K562 (cell line): ENCODE measurements around the gene ACSF2. TPM values are rescaled to one million over a fixed set of nuclear protein-coding genes. Genes with fewer than 3 reads are reported as not detected.

Experiments
- BCL6 ChIP-seq: fragments of 250-450 bp; sonication (Bioruptor Pico); IDR thresholded peaks from 2 replicates; pipeline ENCODE4 v1.4.0; 2020
- C11orf30 ChIP-seq: fragments of 450-650 bp; IDR thresholded peaks from 2 replicates; pipeline ENCODE4 v1.6.1; 2016; ENCODE audit warnings: low read depth, mild to moderate bottlenecking
- CBX5 ChIP-seq: IDR thresholded peaks from 2 replicates; pipeline ENCODE4 v1.6.1; 2014; ENCODE audit warnings: low read depth, borderline replicate concordance
- MYBL2 ChIP-seq, 2 experiments: fragments of 450-650 bp in 1 of 2; sonication (generic) in 1 of 2; formaldehyde crosslinking in 1 of 2; IDR thresholded peaks; 2 replicates each; pipeline versions ENCODE4 v1.6.1 to v1.8.1; 2017 to 2022; ENCODE audit warnings: borderline replicate concordance in 1 of 2, inconsistent platforms in 1 of 2, low read depth in 1 of 2, mild to moderate bottlenecking in 1 of 2, missing genetic modification reagents in 1 of 2, moderate library complexity in 1 of 2
- MYNN ChIP-seq, 2 experiments: sonication (generic); formaldehyde crosslinking in 1 of 2; IDR thresholded peaks; 2 replicates each; pipeline versions ENCODE4 v1.5.0 to v1.6.1; 2016 to 2020; ENCODE audit warnings: antibody characterized with exemption in 1 of 2, missing genetic modification reagents in 1 of 2
- NR2C1 ChIP-seq, 2 experiments: fragments of 450-650 bp; IDR thresholded peaks; 2 replicates each; pipeline ENCODE4 v1.6.1; 2017; ENCODE audit warnings: mild to moderate bottlenecking in 2 of 2, antibody characterized with exemption in 1 of 2, inconsistent platforms in 1 of 2, missing compliant biosample characterization in 1 of 2, missing genetic modification characterization in 1 of 2
- NR4A1 ChIP-seq, 2 experiments: fragments of 250-450 bp in 1 of 2; fragments of 450-650 bp in 1 of 2; sonication (Bioruptor Pico) in 1 of 2; IDR thresholded peaks; 2 replicates each; pipeline versions ENCODE4 v1.4.0 to v1.6.1; 2016 to 2020; ENCODE audit warnings: mild to moderate bottlenecking in 2 of 2, missing compliant biosample characterization in 1 of 2, missing genetic modification characterization in 1 of 2, moderate library complexity in 1 of 2
- NUFIP1 ChIP-seq: fragments of 450-650 bp; IDR thresholded peaks from 2 replicates; pipeline ENCODE4 v1.6.1; 2018; ENCODE audit not compliant: partially characterized antibody
- PHTF2 ChIP-seq: fragments of 250-450 bp; sonication (Bioruptor Pico); IDR thresholded peaks from 2 replicates; pipeline ENCODE4 v1.5.0; 2021; ENCODE audit warnings: mild to moderate bottlenecking
- SP2 ChIP-seq: IDR thresholded peaks from 2 replicates; pipeline ENCODE4 v1.6.1; 2011; ENCODE audit warnings: mild to moderate bottlenecking, low read depth, low read length, moderate library complexity; ENCODE audit not compliant: poor library complexity, severe bottlenecking; ENCODE audit errors: extremely low read depth
- TCF7 ChIP-seq: sonication (generic); IDR thresholded peaks from 2 replicates; pipeline ENCODE4 v1.6.1; 2016; ENCODE audit warnings: antibody characterized with exemption, borderline replicate concordance
- TEAD2 ChIP-seq: fragments of 450-650 bp; IDR thresholded peaks from 2 replicates; pipeline ENCODE4 v1.6.1; 2016; ENCODE audit warnings: missing genetic modification characterization, control low read depth, missing compliant biosample characterization
- TRIM28 ChIP-seq: fragments of 450-650 bp; IDR thresholded peaks from 2 replicates; pipeline ENCODE4 v1.6.1; 2017
- XRCC3 ChIP-seq: fragments of 450-650 bp; IDR thresholded peaks from 2 replicates; pipeline ENCODE4 v1.6.1; 2017; ENCODE audit warnings: mild to moderate bottlenecking, moderate library complexity
- ZNF175 ChIP-seq: fragments of 200-800 bp; sonication (Bioruptor generic); IDR thresholded peaks from 2 replicates; pipeline ENCODE4 v1.6.1; 2016; ENCODE audit warnings: low read depth, mild to moderate bottlenecking, missing genetic modification characterization, missing compliant biosample characterization
- ZNF76 ChIP-seq: fragments of 250-450 bp; sonication (Bioruptor Pico); IDR thresholded peaks from 2 replicates; pipeline ENCODE4 v1.4.0; 2020; ENCODE audit warnings: mild to moderate bottlenecking, moderate library complexity, borderline replicate concordance
- ZNF785 ChIP-seq: fragments of 250-450 bp; sonication (Bioruptor Pico); IDR thresholded peaks from 2 replicates; pipeline ENCODE4 v1.4.0; 2020; ENCODE audit warnings: mild to moderate bottlenecking
- ZSCAN29 ChIP-seq: fragments of 450-650 bp; IDR thresholded peaks from 2 replicates; pipeline ENCODE4 v1.6.1; 2017
- polyA plus RNA-seq, 8 experiments: library from polyadenylated mRNA; depleted of rRNA in 4 of 8; stranded (reverse) in 5 of 8; unstranded in 3 of 8; fragments of >200 nt; fragmentation: Nextera tagmentation in 2 of 8; fragmentation: Illumina TruSeq in 1 of 8; extraction: Ambion mirVana in 2 of 8; extraction: Trizol in 1 of 8; gene quantifications; 2 replicates each; pipeline versions ENCODE4 v1.2.1 to v1.2.3, GENCODE V29; 2011 to 2014; ENCODE audit warnings: inconsistent platforms in 1 of 8, missing spikeins in 1 of 8
- total RNA-seq, 7 experiments: library from RNA; depleted of rRNA in 6 of 7; stranded (reverse); fragments of >200 nt in 6 of 7; fragmentation: Illumina TruSeq in 2 of 7; extraction: Trizol in 2 of 7; gene quantifications; 2 replicates each; pipeline versions ENCODE4 v1.2.1 to v1.2.3, GENCODE V29; 2011 to 2021; ENCODE audit warnings: low replicate concordance in 1 of 7
- TF ChIP-seq, protein P1 (sequence below): IDR thresholded peaks from 2 replicates; pipeline ENCODE4 v1.6.1; 2011; ENCODE audit warnings: borderline replicate concordance, low read depth, mild to moderate bottlenecking, moderate library complexity, low read length; ENCODE audit not compliant: insufficient read depth, poor library complexity, severe bottlenecking
- TF ChIP-seq, protein P2 (sequence below): sonication (generic); formaldehyde crosslinking; IDR thresholded peaks from 2 replicates; pipeline ENCODE4 v1.8.1; 2022; ENCODE audit warnings: missing genetic modification reagents
- TF ChIP-seq, protein P3 (sequence below): fragments of 200-800 bp; sonication (Bioruptor generic); IDR thresholded peaks from 2 replicates; pipeline ENCODE4 v1.6.1; 2017; ENCODE audit warnings: missing genetic modification characterization, missing compliant biosample characterization
- TF ChIP-seq, protein P4 (sequence below): fragments of 450-650 bp; IDR thresholded peaks from 2 replicates; pipeline ENCODE4 v1.6.1; 2016; ENCODE audit warnings: low read depth, mild to moderate bottlenecking, moderate library complexity
- TF ChIP-seq, protein P5 (sequence below): sonication (generic); formaldehyde crosslinking; IDR thresholded peaks from 2 replicates; pipeline ENCODE4 v1.5.0; 2020; ENCODE audit warnings: missing genetic modification reagents

The ACSF2 gene
- total and polyA plus RNA-seq, 9 of the 15 experiments (the other 6 are each of a cell fraction or from before 2014, with no cell fraction given): 0.89 to 6.1 (median 3.5) TPM

DNA sequence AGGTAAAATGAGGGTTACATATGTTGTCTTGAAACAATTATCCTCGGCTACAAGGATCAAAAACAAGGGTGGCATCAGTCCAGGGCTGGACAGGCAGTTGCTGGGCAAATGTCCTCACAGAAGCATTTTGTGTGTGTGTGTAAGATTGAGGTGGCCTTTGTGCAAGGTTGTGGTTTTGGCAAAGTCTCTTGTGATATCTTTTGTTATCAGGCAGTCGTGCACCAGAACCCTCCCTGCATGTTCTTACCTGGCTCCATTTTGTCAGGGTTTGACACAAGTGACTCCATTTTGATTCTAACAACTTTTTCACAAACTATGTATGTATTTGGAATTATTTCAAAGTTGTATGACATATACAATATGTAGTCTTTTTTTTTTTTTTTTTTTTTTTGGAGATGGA, 22.6 kb downstream of the ACSF2 start (continued):
- TF ChIP-seq, protein P1, sequence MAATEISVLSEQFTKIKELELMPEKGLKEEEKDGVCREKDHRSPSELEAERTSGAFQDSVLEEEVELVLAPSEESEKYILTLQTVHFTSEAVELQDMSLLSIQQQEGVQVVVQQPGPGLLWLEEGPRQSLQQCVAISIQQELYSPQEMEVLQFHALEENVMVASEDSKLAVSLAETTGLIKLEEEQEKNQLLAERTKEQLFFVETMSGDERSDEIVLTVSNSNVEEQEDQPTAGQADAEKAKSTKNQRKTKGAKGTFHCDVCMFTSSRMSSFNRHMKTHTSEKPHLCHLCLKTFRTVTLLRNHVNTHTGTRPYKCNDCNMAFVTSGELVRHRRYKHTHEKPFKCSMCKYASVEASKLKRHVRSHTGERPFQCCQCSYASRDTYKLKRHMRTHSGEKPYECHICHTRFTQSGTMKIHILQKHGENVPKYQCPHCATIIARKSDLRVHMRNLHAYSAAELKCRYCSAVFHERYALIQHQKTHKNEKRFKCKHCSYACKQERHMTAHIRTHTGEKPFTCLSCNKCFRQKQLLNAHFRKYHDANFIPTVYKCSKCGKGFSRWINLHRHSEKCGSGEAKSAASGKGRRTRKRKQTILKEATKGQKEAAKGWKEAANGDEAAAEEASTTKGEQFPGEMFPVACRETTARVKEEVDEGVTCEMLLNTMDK: no peak
- no peak for TF ChIP-seq ZNF785
- TF ChIP-seq MYNN (IDR thresholded peaks at IDR 0.05): no peak
- TF ChIP-seq MYNN (CRISPR knock-in tag; IDR thresholded peaks at IDR 0.05): no peak
- TF ChIP-seq, protein P2, sequence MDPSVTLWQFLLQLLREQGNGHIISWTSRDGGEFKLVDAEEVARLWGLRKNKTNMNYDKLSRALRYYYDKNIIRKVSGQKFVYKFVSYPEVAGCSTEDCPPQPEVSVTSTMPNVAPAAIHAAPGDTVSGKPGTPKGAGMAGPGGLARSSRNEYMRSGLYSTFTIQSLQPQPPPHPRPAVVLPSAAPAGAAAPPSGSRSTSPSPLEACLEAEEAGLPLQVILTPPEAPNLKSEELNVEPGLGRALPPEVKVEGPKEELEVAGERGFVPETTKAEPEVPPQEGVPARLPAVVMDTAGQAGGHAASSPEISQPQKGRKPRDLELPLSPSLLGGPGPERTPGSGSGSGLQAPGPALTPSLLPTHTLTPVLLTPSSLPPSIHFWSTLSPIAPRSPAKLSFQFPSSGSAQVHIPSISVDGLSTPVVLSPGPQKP (CRISPR knock-in tag): no peak
- TF ChIP-seq NR2C1 (IDR thresholded peaks at IDR 0.05): no peak
- peak; percentile 72 for TF ChIP-seq NR2C1 (tag; IDR thresholded peaks at IDR 0.05)
- TF ChIP-seq TCF7: no peak
- TF ChIP-seq, protein P3, sequence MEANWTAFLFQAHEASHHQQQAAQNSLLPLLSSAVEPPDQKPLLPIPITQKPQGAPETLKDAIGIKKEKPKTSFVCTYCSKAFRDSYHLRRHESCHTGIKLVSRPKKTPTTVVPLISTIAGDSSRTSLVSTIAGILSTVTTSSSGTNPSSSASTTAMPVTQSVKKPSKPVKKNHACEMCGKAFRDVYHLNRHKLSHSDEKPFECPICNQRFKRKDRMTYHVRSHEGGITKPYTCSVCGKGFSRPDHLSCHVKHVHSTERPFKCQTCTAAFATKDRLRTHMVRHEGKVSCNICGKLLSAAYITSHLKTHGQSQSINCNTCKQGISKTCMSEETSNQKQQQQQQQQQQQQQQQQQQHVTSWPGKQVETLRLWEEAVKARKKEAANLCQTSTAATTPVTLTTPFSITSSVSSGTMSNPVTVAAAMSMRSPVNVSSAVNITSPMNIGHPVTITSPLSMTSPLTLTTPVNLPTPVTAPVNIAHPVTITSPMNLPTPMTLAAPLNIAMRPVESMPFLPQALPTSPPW: peak; percentile 46; the same call in 1 of the 2 replicates
- TF ChIP-seq ZNF175 (CRISPR knock-in tag): peak; percentile 91
- TF ChIP-seq BCL6 (CRISPR knock-in tag): peak; percentile 86
- no peak for TF ChIP-seq SP2
- TF ChIP-seq MYBL2 (IDR thresholded peaks at IDR 0.05; ENCODE audit: low read depth): no peak
- no peak for TF ChIP-seq MYBL2 (CRISPR knock-in tag; IDR thresholded peaks at IDR 0.05; ENCODE audit: borderline replicate concordance)
- TF ChIP-seq PHTF2 (CRISPR knock-in tag): no peak
- TF ChIP-seq C11orf30: no peak
- TF ChIP-seq, protein P4, sequence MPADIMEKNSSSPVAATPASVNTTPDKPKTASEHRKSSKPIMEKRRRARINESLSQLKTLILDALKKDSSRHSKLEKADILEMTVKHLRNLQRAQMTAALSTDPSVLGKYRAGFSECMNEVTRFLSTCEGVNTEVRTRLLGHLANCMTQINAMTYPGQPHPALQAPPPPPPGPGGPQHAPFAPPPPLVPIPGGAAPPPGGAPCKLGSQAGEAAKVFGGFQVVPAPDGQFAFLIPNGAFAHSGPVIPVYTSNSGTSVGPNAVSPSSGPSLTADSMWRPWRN: no peak
- no peak for TF ChIP-seq CBX5
- TF ChIP-seq XRCC3: no peak
- TF ChIP-seq, protein P5, sequence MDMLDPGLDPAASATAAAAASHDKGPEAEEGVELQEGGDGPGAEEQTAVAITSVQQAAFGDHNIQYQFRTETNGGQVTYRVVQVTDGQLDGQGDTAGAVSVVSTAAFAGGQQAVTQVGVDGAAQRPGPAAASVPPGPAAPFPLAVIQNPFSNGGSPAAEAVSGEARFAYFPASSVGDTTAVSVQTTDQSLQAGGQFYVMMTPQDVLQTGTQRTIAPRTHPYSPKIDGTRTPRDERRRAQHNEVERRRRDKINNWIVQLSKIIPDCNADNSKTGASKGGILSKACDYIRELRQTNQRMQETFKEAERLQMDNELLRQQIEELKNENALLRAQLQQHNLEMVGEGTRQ (CRISPR knock-in tag): no peak
- TF ChIP-seq ZSCAN29: no peak
- 0 out of 2 replicates have a peak, but pooled peaks have one; percentile 43 for TF ChIP-seq ZNF76 (CRISPR knock-in tag)
- TF ChIP-seq NR4A1 (CRISPR knock-in tag; IDR thresholded peaks at IDR 0.05): no peak
- TF ChIP-seq NR4A1 (tag; IDR thresholded peaks at IDR 0.05): peak; percentile 92
- peak; percentile 74; the same call in 1 of the 2 replicates for TF ChIP-seq TEAD2 (tag)
- TF ChIP-seq TRIM28: no peak
- TF ChIP-seq NUFIP1: no peak
